K562 (cell line): ENCODE data around the gene SURF6. TPM values are rescaled to one million over a fixed set of nuclear protein-coding genes. Genes with fewer than 3 reads are reported as not detected.

ENCODE experiments used
- ESRRA ChIP-seq: fragments of 450-650 bp; IDR thresholded peaks from 2 replicates; pipeline ENCODE4 v1.6.1; 2014; ENCODE audit warnings: low read depth, mild to moderate bottlenecking, moderate library complexity, borderline replicate concordance
- FOXM1 ChIP-seq, 2 experiments: fragments of 450-650 bp in 1 of 2; sonication (generic) in 1 of 2; formaldehyde crosslinking in 1 of 2; IDR thresholded peaks; 2 replicates each; pipeline versions ENCODE4 v1.6.1 to v1.9.0; 2017 to 2022; ENCODE audit warnings: low read depth in 2 of 2, mild to moderate bottlenecking in 2 of 2, missing genetic modification reagents in 1 of 2, moderate library complexity in 1 of 2
- GTF2A2 ChIP-seq: IDR thresholded peaks from 2 replicates; pipeline ENCODE4 v1.6.1; 2016; ENCODE audit warnings: mild to moderate bottlenecking, missing genetic modification characterization, missing compliant biosample characterization
- HDGF ChIP-seq: fragments of 450-650 bp; IDR thresholded peaks from 2 replicates; pipeline ENCODE4 v1.6.1; 2016
- HEY1 ChIP-seq: fragments of 250-450 bp; sonication (Bioruptor Pico); IDR thresholded peaks from 2 replicates; pipeline ENCODE4 v1.5.0; 2020; ENCODE audit warnings: mild to moderate bottlenecking, moderate library complexity, borderline replicate concordance
- HNRNPL ChIP-seq: fragments of 200-400 bp; formaldehyde crosslinking; IDR thresholded peaks from 2 replicates; pipeline ENCODE4 v1.6.1; 2017; ENCODE audit warnings: low read depth, mild to moderate bottlenecking, low read length
- HOXB6 ChIP-seq: fragments of 250-450 bp; sonication (Bioruptor Pico); IDR thresholded peaks from 2 replicates; pipeline ENCODE4 v1.5.1; 2022; ENCODE audit warnings: mild to moderate bottlenecking, borderline replicate concordance
- KLF1 ChIP-seq: fragments of 450-650 bp; IDR thresholded peaks from 2 replicates; pipeline ENCODE4 v1.6.1; 2016; ENCODE audit warnings: missing genetic modification characterization, missing compliant biosample characterization
- NR2C1 ChIP-seq, 2 experiments: fragments of 450-650 bp; IDR thresholded peaks; 2 replicates each; pipeline ENCODE4 v1.6.1; 2017; ENCODE audit warnings: mild to moderate bottlenecking in 2 of 2, antibody characterized with exemption in 1 of 2, inconsistent platforms in 1 of 2, missing compliant biosample characterization in 1 of 2, missing genetic modification characterization in 1 of 2
- PTTG1 ChIP-seq: fragments of 450-650 bp; IDR thresholded peaks from 2 replicates; pipeline ENCODE4 v1.6.1; 2016; ENCODE audit warnings: low read depth, mild to moderate bottlenecking, missing genetic modification characterization, missing compliant biosample characterization
- RBM14 ChIP-seq: fragments of 200-400 bp; formaldehyde crosslinking; IDR thresholded peaks from 2 replicates; pipeline ENCODE4 v1.6.1; 2018; ENCODE audit warnings: low read depth, mild to moderate bottlenecking, low read length, moderate library complexity, borderline replicate concordance; ENCODE audit not compliant: insufficient read depth
- RBM17 ChIP-seq: fragments of 200-400 bp; formaldehyde crosslinking; IDR thresholded peaks from 2 replicates; pipeline ENCODE4 v1.6.1; 2017; ENCODE audit warnings: low read depth, mild to moderate bottlenecking, low read length, borderline replicate concordance
- RCOR1 ChIP-seq, 2 experiments: IDR thresholded peaks; 2 replicates each; pipeline ENCODE4 v1.6.1; 2012; ENCODE audit warnings: low read depth in 2 of 2, low read length in 2 of 2, borderline replicate concordance in 1 of 2, improper control_type of control experiment in 1 of 2
- SMARCB1 ChIP-seq: IDR thresholded peaks from 2 replicates; pipeline ENCODE4 v1.6.1; 2011; ENCODE audit warnings: improper control_type of control experiment, low read depth; ENCODE audit not compliant: insufficient read length
- SP1 ChIP-seq: sonication (generic); formaldehyde crosslinking; IDR thresholded peaks from 2 replicates; pipeline ENCODE4 v1.8.1; 2022; ENCODE audit warnings: mild to moderate bottlenecking, missing genetic modification reagents
- SREBF2 ChIP-seq: sonication (generic); formaldehyde crosslinking; IDR thresholded peaks from 2 replicates; pipeline ENCODE4 v1.4.0; 2020; ENCODE audit warnings: mild to moderate bottlenecking, missing genetic modification reagents
- STAT5B ChIP-seq: fragments of 250-450 bp; sonication (Bioruptor Pico); IDR thresholded peaks from 2 replicates; pipeline ENCODE4 v1.8.0; 2021; ENCODE audit warnings: mild to moderate bottlenecking, inconsistent platforms
- TAF7 ChIP-seq: fragments of 450-650 bp; IDR thresholded peaks from 2 replicates; pipeline ENCODE4 v1.6.1; 2016; ENCODE audit warnings: missing genetic modification characterization, missing compliant biosample characterization
- ZKSCAN1 ChIP-seq: fragments of 150-350 bp; IDR thresholded peaks from 2 replicates; pipeline ENCODE4 v1.6.1; 2016; ENCODE audit warnings: low read depth, low read length
- ZNF121 ChIP-seq: sonication (generic); formaldehyde crosslinking; conservative IDR thresholded peaks from 2 replicates; pipeline ENCODE4 v1.8.0; 2022; ENCODE audit warnings: missing genetic modification reagents
- ZNF263 ChIP-seq: sonication (generic); formaldehyde crosslinking; IDR thresholded peaks from 2 replicates; pipeline ENCODE4 v1.8.0; 2022; ENCODE audit warnings: mild to moderate bottlenecking, missing genetic modification reagents, borderline replicate concordance
- ZNF76 ChIP-seq: fragments of 250-450 bp; sonication (Bioruptor Pico); IDR thresholded peaks from 2 replicates; pipeline ENCODE4 v1.4.0; 2020; ENCODE audit warnings: mild to moderate bottlenecking, moderate library complexity, borderline replicate concordance
- ZNF778 ChIP-seq: fragments of 450-650 bp; formaldehyde crosslinking; IDR thresholded peaks from 2 replicates; pipeline ENCODE4 v1.4.0; 2020; ENCODE audit warnings: mild to moderate bottlenecking, moderate library complexity
- polyA plus RNA-seq, 8 experiments: library from polyadenylated mRNA; depleted of rRNA in 4 of 8; stranded (reverse) in 5 of 8; unstranded in 3 of 8; fragments of >200 nt; fragmentation: Nextera tagmentation in 2 of 8; fragmentation: Illumina TruSeq in 1 of 8; extraction: Ambion mirVana in 2 of 8; extraction: Trizol in 1 of 8; gene quantifications; 2 replicates each; pipeline versions ENCODE4 v1.2.1 to v1.2.3, GENCODE V29; 2011 to 2014; ENCODE audit warnings: inconsistent platforms in 1 of 8, missing spikeins in 1 of 8
- total RNA-seq, 7 experiments: library from RNA; depleted of rRNA in 6 of 7; stranded (reverse); fragments of >200 nt in 6 of 7; fragmentation: Illumina TruSeq in 2 of 7; extraction: Trizol in 2 of 7; gene quantifications; 2 replicates each; pipeline versions ENCODE4 v1.2.1 to v1.2.3, GENCODE V29; 2011 to 2021; ENCODE audit warnings: low replicate concordance in 1 of 7
- TF ChIP-seq, protein P1 (sequence below): fragments of 250-450 bp; sonication (Bioruptor Pico); IDR thresholded peaks from 2 replicates; pipeline ENCODE4 v1.4.0; 2020; ENCODE audit warnings: mild to moderate bottlenecking, moderate library complexity, borderline replicate concordance
- TF ChIP-seq, protein P2 (sequence below): fragments of 250-450 bp; sonication (Bioruptor Pico); IDR thresholded peaks from 2 replicates; pipeline ENCODE4 v1.8.0; 2022; ENCODE audit warnings: moderate library complexity, mild to moderate bottlenecking, inconsistent platforms

SURF6 gene
- total and polyA plus RNA-seq, 9 of the 15 experiments (the other 6 are each of a cell fraction or from before 2014, with no cell fraction given) = 1.4 to 68.3 (median 14.7) TPM

DNA sequence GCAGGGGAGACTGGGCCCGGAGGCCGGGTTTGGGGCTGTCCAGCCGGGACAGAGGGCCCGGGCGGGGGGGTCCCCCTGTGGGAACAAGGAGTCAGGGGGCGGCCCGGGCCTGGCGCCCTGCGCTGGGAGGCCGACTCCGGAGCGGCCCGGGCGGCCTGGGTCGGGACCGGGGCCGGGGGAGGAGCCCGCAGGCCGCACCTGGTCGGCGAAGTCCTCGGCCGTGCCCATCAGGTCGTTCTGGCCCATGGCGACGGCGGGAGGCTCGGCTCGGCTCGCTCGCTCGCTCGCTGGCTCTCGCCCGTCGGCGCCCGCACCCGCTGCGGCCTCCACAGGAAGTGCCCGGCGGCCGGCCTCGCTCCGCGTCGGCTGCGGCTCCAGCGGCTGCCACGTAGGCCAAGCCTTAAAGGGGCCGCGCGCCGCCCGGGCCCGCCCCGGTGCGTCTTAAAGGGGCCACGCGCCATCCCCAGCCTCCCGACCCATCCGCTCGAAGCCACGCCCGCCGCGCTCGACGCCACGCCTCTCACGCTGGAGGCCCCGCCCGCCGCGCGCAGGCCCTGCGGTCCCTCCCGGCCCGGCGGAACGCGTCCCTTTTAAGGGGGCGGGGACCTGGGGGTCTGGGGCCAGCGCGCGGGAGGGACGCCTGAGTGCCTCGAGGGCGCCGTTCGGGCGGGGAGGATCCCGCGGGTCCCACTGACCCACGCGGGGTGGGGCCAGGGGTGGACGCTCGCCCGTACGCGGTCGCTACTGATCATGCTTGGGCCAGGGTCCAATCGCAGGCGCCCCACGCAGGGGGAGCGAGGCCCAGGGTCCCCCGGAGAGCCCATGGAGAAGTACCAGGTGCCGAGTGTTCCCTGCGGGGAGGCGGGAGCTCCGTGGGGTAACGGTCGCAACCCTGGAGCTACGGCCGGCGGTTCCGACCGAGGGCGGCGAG is 40.0 kb upstream of the SURF6 start, which contains the start of the genes STKLD1 and SURF4 (continued):
- TF ChIP-seq ZKSCAN1 = no peak
- TF ChIP-seq, protein P1, sequence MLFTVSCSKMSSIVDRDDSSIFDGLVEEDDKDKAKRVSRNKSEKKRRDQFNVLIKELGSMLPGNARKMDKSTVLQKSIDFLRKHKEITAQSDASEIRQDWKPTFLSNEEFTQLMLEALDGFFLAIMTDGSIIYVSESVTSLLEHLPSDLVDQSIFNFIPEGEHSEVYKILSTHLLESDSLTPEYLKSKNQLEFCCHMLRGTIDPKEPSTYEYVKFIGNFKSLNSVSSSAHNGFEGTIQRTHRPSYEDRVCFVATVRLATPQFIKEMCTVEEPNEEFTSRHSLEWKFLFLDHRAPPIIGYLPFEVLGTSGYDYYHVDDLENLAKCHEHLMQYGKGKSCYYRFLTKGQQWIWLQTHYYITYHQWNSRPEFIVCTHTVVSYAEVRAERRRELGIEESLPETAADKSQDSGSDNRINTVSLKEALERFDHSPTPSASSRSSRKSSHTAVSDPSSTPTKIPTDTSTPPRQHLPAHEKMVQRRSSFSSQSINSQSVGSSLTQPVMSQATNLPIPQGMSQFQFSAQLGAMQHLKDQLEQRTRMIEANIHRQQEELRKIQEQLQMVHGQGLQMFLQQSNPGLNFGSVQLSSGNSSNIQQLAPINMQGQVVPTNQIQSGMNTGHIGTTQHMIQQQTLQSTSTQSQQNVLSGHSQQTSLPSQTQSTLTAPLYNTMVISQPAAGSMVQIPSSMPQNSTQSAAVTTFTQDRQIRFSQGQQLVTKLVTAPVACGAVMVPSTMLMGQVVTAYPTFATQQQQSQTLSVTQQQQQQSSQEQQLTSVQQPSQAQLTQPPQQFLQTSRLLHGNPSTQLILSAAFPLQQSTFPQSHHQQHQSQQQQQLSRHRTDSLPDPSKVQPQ (CRISPR knock-in tag) = no peak
- TF ChIP-seq HDGF = no peak
- TF ChIP-seq HNRNPL = peak; percentile 98
- no peak for TF ChIP-seq SMARCB1
- TF ChIP-seq SP1 (CRISPR knock-in tag) = peak; percentile 94
- no peak for TF ChIP-seq GTF2A2 (tag)
- TF ChIP-seq HEY1 (CRISPR knock-in tag) = no peak
- no peak for TF ChIP-seq RBM14
- no peak for TF ChIP-seq SREBF2 (CRISPR knock-in tag)
- no peak for TF ChIP-seq PTTG1 (tag)
- TF ChIP-seq TAF7 (tag) = no peak
- TF ChIP-seq ZNF121 = no peak
- TF ChIP-seq HOXB6 = no peak
- TF ChIP-seq, protein P2, sequence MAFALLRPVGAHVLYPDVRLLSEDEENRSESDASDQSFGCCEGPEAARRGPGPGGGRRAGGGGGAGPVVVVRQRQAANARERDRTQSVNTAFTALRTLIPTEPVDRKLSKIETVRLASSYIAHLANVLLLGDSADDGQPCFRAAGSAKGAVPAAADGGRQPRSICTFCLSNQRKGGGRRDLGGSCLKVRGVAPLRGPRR = no peak
- TF ChIP-seq NR2C1 (IDR thresholded peaks at IDR 0.05) = no peak
- TF ChIP-seq NR2C1 (tag; IDR thresholded peaks at IDR 0.05) = no peak
- TF ChIP-seq RBM17 = no peak
- peak; percentile 53; the same call in 1 of the 2 replicates for TF ChIP-seq FOXM1 (IDR thresholded peaks at IDR 0.05; ENCODE audit: low read depth)
- no peak for TF ChIP-seq FOXM1 (CRISPR knock-in tag; IDR thresholded peaks at IDR 0.05; ENCODE audit: low read depth)
- TF ChIP-seq ESRRA = peak; percentile 39; the same call in 1 of the 2 replicates
- peak; percentile 66; the same call in 1 of the 2 replicates for TF ChIP-seq ZNF263 (CRISPR knock-in tag)
- TF ChIP-seq RCOR1 (IDR thresholded peaks at IDR 0.05; ENCODE audit: borderline replicate concordance in 1 of 2, low read depth in 2 of 2, low read length in 2 of 2) = peak in 1 of 2 experiments; percentile 45; a peak in 1 of 4 replicates
- peak; percentile 78; the same call in 1 of the 2 replicates for TF ChIP-seq KLF1 (tag)
- TF ChIP-seq STAT5B (CRISPR knock-in tag) = no peak
- TF ChIP-seq ZNF778 (CRISPR knock-in tag) = no peak
- no peak for TF ChIP-seq ZNF76 (CRISPR knock-in tag)
